CD14-positive monocyte (primary cell): ENCODE data around the gene FLCN. TPM values are rescaled to one million over a fixed set of nuclear protein-coding genes. Genes with fewer than 3 reads are reported as not detected.
A peak's percentile ranks its signal among the peaks of the same experiment; 100 is the strongest.

Experiments
- DNase-seq, 3 donors: peaks; one replicate each; pipeline ENCODE4 v3.0.0-alpha.2; 2011 to 2022
- H2AFZ ChIP-seq: 2 replicates; pipeline ENCODE4 v1.6.0; 2012; ENCODE audit warnings: mild to moderate bottlenecking, low read depth, low read length, inconsistent platforms; ENCODE audit not compliant: insufficient read depth, poor library complexity, severe bottlenecking
- H3K27ac ChIP-seq, 2 donors: 1 replicate in 1 of 2; 2 replicates in 1 of 2; pipeline ENCODE4 v1.5.1; 2012 to 2013; ENCODE audit warnings: low read length in 2 of 2, control low read depth in 1 of 2, inconsistent platforms in 1 of 2, low read depth in 1 of 2, mild to moderate bottlenecking in 1 of 2
- H3K27me3 ChIP-seq, 2 donors: one replicate each; pipeline versions ENCODE4 v1.6.0 to v1.6.1; 2011 to 2013; ENCODE audit warnings: low read length in 2 of 2; ENCODE audit not compliant: control insufficient read depth in 2 of 2, insufficient read depth in 2 of 2
- H3K36me3 ChIP-seq, 2 donors: replicated peaks in 1 of 2; 1 replicate in 1 of 2; 2 replicates in 1 of 2; pipeline versions ENCODE4 v1.5.1 to v1.6.1; 2012 to 2013; ENCODE audit warnings: low read length in 2 of 2, control low read depth in 1 of 2, inconsistent platforms in 1 of 2, mild to moderate bottlenecking in 1 of 2; ENCODE audit not compliant: insufficient read depth in 2 of 2, control insufficient read depth in 1 of 2
- H3K4me1 ChIP-seq, 2 donors: 1 replicate in 1 of 2; 2 replicates in 1 of 2; pipeline versions ENCODE4 v1.5.1 to v1.6.1; 2012 to 2013; ENCODE audit warnings: low read length in 2 of 2, control low read depth in 1 of 2, inconsistent platforms in 1 of 2, mild to moderate bottlenecking in 1 of 2, moderate library complexity in 1 of 2; ENCODE audit not compliant: insufficient read depth in 2 of 2, control insufficient read depth in 1 of 2
- H3K4me2 ChIP-seq: replicated peaks from 2 replicates; pipeline ENCODE3; 2012; ENCODE audit warnings: low read length, moderate library complexity, mild to moderate bottlenecking; ENCODE audit not compliant: poor library complexity, severe bottlenecking; ENCODE audit errors: extremely low read depth
- H3K4me3 ChIP-seq, 3 experiments: fragments of 200-600 bp in 1 of 3; sonication (generic) in 1 of 3; replicated peaks in 1 of 3; 1 replicate in 2 of 3; 2 replicates in 1 of 3; pipeline ENCODE4 v1.5.1; 2011 to 2013; ENCODE audit warnings: low read length in 3 of 3, mild to moderate bottlenecking in 3 of 3, control low read depth in 2 of 3, low read depth in 2 of 3, inconsistent platforms in 1 of 3, moderate library complexity in 1 of 3
- H3K79me2 ChIP-seq: 2 replicates; pipeline ENCODE4 v1.6.0; 2012; ENCODE audit warnings: mild to moderate bottlenecking, control low read depth, inconsistent platforms, low read length, moderate library complexity; ENCODE audit not compliant: insufficient read depth
- H3K9ac ChIP-seq: 2 replicates; pipeline ENCODE4 v1.6.0; 2017; ENCODE audit warnings: low read length, mild to moderate bottlenecking; ENCODE audit not compliant: insufficient read depth, poor library complexity, severe bottlenecking
- H3K9me3 ChIP-seq, 2 donors: replicated peaks in 1 of 2; 1 replicate in 1 of 2; 2 replicates in 1 of 2; pipeline versions ENCODE4 v1.5.1 to v1.6.1; 2012 to 2013; ENCODE audit warnings: low read length in 2 of 2, control low read depth in 1 of 2; ENCODE audit not compliant: control insufficient read depth in 1 of 2, insufficient read depth in 1 of 2
- H4K20me1 ChIP-seq: 2 replicates; pipeline ENCODE4 v1.6.0; 2012; ENCODE audit warnings: mild to moderate bottlenecking, low read length, control low read depth, moderate library complexity; ENCODE audit not compliant: insufficient read depth
- H3K27ac Mint-ChIP-seq, 7 donors: one replicate each; pipeline ENCODE4 v1.8.0; 2020; ENCODE audit warnings: mild to moderate bottlenecking in 7 of 7, mixed read lengths in 7 of 7, moderate library complexity in 6 of 7, inconsistent platforms in 2 of 7
- H3K27me3 Mint-ChIP-seq, 3 donors: one replicate each; pipeline ENCODE4 v1.8.0; 2021 to 2022; ENCODE audit warnings: low read depth in 3 of 3, mild to moderate bottlenecking in 3 of 3, mixed read lengths in 3 of 3, moderate library complexity in 3 of 3, inconsistent platforms in 1 of 3
- H3K36me3 Mint-ChIP-seq, 2 donors: one replicate each; pipeline ENCODE4 v1.8.0; 2020; ENCODE audit warnings: mixed read lengths in 2 of 2, inconsistent platforms in 1 of 2, mild to moderate bottlenecking in 1 of 2
- H3K4me1 Mint-ChIP-seq: one replicate; pipeline ENCODE4 v1.8.0; 2020; ENCODE audit warnings: mild to moderate bottlenecking, mixed read lengths
- H3K4me3 Mint-ChIP-seq, 2 donors: one replicate each; pipeline ENCODE4 v1.8.0; 2020; ENCODE audit warnings: mild to moderate bottlenecking in 2 of 2, mixed read lengths in 2 of 2, moderate library complexity in 1 of 2
- H3K9me3 Mint-ChIP-seq, 7 donors: one replicate each; pipeline ENCODE4 v1.8.0; 2020 to 2022; ENCODE audit warnings: mixed read lengths in 7 of 7, mild to moderate bottlenecking in 6 of 7, moderate library complexity in 6 of 7, inconsistent platforms in 2 of 7
- WGBS: methylation state at CpG from one replicate; pipeline ENCODE4 v1.1.5; 2013; ENCODE audit warnings: missing lambda C conversion rate; ENCODE audit not compliant: insufficient coverage; 5-methylcytosine and 5-hydroxymethylcytosine counted together
- intact Hi-C, 2 donors: fragments of 100-400 bp; cut with micrococcal nuclease; formaldehyde crosslinking; loops; one replicate each; pipeline versions ENCODE4 v1.15.0 to v1.15.1; 2023
- polyA plus RNA-seq, 3 donors: library from polyadenylated mRNA; depleted of rRNA in 1 of 3; unstranded in 2 of 3; stranded (reverse) in 1 of 3; fragments of 300-500 nt in 2 of 3; fragments of >200 nt in 1 of 3; fragmentation: Illumina TruSeq in 2 of 3; gene quantifications; 1 replicate in 2 of 3; 2 replicates in 1 of 3; pipeline ENCODE4 v1.2.3, GENCODE V29; 2012 to 2021
- TF ChIP-seq, protein P1 (sequence below): fragments of 200-600 bp; IDR thresholded peaks from one replicate; pipeline ENCODE4 v1.8.0; 2022; ENCODE audit warnings: antibody characterized with exemption, mild to moderate bottlenecking

The FLCN gene
- polyA plus RNA-seq, 3 donors = 5.8 to 46.9 (median 8.0) TPM

DNA sequence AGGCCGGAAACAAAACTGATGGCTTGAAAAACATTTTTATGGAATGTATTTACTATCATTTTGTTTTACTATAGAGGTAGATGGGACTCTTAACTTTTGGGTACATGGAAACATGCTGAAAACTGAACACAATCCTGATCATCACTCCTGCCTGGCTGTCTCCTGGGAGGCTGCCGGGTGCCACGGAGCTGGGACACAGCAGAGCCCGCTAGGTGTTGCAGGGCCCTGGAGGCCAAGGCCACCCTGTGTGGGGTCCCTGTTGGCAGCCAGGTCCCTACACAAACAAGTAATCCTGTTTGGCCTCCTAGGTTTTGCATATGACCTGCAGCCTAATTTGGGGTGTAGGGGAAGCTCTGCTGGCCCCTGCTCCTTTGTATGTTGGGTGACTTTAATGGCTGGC, 48.4 kb downstream of the FLCN start:
- TF ChIP-seq, protein P1, sequence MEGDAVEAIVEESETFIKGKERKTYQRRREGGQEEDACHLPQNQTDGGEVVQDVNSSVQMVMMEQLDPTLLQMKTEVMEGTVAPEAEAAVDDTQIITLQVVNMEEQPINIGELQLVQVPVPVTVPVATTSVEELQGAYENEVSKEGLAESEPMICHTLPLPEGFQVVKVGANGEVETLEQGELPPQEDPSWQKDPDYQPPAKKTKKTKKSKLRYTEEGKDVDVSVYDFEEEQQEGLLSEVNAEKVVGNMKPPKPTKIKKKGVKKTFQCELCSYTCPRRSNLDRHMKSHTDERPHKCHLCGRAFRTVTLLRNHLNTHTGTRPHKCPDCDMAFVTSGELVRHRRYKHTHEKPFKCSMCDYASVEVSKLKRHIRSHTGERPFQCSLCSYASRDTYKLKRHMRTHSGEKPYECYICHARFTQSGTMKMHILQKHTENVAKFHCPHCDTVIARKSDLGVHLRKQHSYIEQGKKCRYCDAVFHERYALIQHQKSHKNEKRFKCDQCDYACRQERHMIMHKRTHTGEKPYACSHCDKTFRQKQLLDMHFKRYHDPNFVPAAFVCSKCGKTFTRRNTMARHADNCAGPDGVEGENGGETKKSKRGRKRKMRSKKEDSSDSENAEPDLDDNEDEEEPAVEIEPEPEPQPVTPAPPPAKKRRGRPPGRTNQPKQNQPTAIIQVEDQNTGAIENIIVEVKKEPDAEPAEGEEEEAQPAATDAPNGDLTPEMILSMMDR = no peak
- Histone ChIP-seq H3K27ac (no peak overlapping the region), H3K4me2 (no peak overlapping the region), H3K27me3 (no peaks in the 10 kb centered on the region), H2AFZ (no peak overlapping the region), H3K4me3 (no peak overlapping the region), H3K36me3 (peaks cover 5 to 45% of the 10 kb centered on the region in 2 donors), H3K79me2 (no peaks in the 10 kb centered on the region), H4K20me1 (no peaks in the 10 kb centered on the region), H3K9ac (no peak overlapping the region), H3K9me3 (no peaks in the 10 kb centered on the region), H3K4me1 (peaks cover 22% of the 10 kb centered on the region in 2 donors)
- peaks cover 33% of the 10 kb centered on the region for H3K4me1 Mint-ChIP-seq
- no peak overlapping the region for H3K4me3 Mint-ChIP-seq
- intact Hi-C loops = no loop called here
- H3K27me3 Mint-ChIP-seq = no peaks in the 10 kb centered on the region
- H3K27ac Mint-ChIP-seq = no peak overlapping the region
- peaks cover 27 to 34% of the 10 kb centered on the region in 2 donors for H3K36me3 Mint-ChIP-seq
- WGBS = no CpG with 5 or more reads among the region's 4 CpGs
- no peaks in the 10 kb centered on the region for H3K9me3 Mint-ChIP-seq
- DNase-seq = no peak

DNA sequence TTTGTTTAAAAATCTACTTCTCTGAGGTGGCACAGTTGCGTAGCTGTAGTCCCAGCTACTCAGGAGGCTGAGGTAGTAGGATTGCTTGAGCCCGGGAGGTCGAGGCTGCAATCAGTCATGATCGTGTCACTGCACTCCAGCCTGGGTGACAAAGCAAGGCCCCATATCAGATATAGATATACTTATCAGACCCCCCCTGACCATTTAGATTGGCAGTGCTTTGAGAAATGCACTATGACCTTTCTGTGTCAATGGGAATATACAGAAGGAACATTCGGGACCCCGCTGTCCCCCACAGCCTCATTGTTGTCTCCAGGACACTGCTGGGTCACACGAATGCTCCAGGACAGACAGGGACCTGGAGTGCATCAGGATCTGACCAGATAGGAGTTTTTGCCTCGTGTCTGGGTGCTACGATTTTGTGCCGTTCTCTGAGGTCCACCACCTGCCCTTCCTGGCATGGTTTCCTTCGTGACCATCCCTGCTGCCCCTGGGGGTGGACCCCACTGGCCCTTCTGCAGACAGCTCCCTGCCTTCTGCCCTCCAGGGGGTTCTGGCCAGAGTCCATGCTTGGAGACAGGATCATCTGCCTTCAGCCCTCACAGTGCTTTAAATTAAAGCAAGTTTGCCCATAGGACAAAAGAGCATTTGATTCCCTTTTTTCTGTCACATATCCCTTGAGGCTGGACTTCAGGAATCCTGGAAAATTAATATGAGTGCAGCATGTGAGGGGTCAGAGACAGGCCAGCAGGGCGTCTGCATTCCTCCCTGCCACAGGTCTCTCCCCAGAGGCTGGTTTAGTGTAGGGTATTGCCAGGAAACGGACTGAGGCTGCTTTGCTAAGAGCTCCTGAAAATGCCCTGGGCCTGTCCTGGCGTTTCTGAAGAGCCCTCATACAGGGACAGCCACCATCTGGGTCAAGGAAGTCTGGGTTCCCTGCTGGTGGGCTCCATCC, 50.1 kb downstream of the FLCN start:
- no peak overlapping the region for H3K27ac ChIP-seq
- no peaks in the 10 kb centered on the region for H3K9me3 ChIP-seq
- peaks cover 22% of the 10 kb centered on the region in 2 donors for H3K4me1 ChIP-seq
- Mint-ChIP-seq H3K4me3 (no peak overlapping the region), H3K27me3 (no peaks in the 10 kb centered on the region), H3K36me3 (peaks cover 32 to 50% of the 10 kb centered on the region in 2 donors), H3K4me1 (peaks cover 30% of the 10 kb centered on the region), H3K27ac (peak overlapping the region in 1 of 7 donors; percentile 36), H3K9me3 (no peaks in the 10 kb centered on the region)
- DNase-seq = no peak
- no peaks in the 10 kb centered on the region for H3K79me2 ChIP-seq
- no peaks in the 10 kb centered on the region for H4K20me1 ChIP-seq
- no peaks in the 10 kb centered on the region for H3K27me3 ChIP-seq
- H2AFZ ChIP-seq = no peak overlapping the region
- H3K4me2 ChIP-seq = no peak overlapping the region
- intact Hi-C loops = no loop called here
- 90% methylated on average over 10 of the region's 14 CpGs for WGBS
- no peak overlapping the region for H3K9ac ChIP-seq
- H3K36me3 ChIP-seq = peaks cover 14 to 63% of the 10 kb centered on the region in 2 donors
- H3K4me3 ChIP-seq = no peak overlapping the region
- TF ChIP-seq, protein P1 = no peak
